NCI-H2171 treated with DMSO at 0.1 percent for 48 hours (cell line): ENCODE measurements around the gene MED13L.
A peak's percentile ranks its signal among the peaks of the same experiment; 100 is the strongest.
"Not testable (repeated sequence)": the region's sequence is repeated elsewhere in the genome, so short reads cannot be mapped to it uniquely, and the experiment has no call there.

Experiments
- DNase-seq: peaks from one replicate; lab custom pipeline; 2025; lab: John Stamatoyannopoulos, UW

Gene MED13L

GRCh38 chr12:116150452-116150851, 127.0 kb downstream of the MED13L start:
- no peak for DNase-seq

DNA sequence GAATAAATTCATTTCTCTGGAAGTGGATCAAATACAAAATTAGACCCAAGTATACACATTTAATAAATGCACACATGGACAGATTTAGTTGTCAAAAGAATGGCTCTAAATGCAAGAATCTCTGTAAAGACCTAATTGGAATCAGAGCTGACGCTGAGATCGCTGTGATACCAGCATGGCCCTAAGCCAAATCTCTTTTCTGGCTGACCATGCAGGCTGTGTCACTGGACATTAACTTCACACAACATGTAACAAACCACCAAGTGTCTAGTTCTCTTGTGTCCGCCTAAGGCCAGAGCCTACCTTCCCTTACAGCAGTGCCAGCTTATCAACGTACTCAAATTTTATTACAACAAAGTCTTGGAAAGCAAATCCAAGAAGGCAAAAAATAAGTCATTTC, 127.5 kb downstream of the MED13L start:
- DNase-seq, result no peak

GRCh38 chr12:116148844-116149243, 128.6 kb downstream of the MED13L start:
- no peak for DNase-seq

DNA sequence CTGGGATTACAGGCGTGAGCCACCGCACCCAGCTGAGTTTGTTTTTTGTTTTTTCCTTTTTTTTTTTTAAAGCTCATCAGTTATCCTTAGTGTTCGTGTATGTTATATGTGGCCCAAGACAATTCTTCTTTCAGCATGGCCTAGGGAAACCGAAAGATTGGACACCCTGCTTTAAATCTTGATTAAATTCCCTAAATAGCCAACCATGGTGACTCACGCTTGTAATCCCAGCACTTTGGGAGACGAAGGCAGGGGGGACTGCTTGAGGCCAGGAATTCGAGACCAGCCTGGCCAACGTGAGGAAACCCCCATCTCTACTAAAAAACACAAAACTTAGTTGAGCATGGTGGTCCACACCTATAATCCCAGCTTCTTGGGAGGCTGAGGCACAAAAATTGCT, 131.1 kb downstream of the MED13L start:
- DNase-seq, result no peak

- DNase-seq, result no peak
These were observed 132.0 kb downstream of the MED13L start for GRCh38 chr12:116145451-116145850.

DNA sequence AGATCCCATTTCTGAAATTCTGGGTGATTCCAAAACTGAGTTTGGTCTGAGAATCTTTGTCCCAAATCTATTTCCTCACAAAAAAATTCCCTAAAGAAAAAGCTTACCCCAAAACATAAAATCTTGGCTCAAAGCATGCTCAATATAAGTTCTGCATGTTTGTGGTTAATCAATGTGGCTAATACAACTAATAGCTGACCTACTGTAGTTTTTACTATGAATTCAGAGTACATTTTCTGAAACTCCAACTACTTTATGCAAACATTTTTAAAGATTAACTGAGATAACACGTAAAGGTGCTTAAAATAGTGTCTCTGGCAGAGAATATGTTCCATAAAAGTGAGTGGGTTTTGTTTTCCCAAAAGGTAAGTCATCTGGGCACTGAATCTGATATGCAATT, 133.1 kb downstream of the MED13L start:
- no peak for DNase-seq

- no peak for DNase-seq
These were observed 133.6 kb downstream of the MED13L start for GRCh38 chr12:116143909-116144308.

- DNase-seq, result no peak
These were observed 134.3 kb downstream of the MED13L start for GRCh38 chr12:116142936-116143898.

DNA sequence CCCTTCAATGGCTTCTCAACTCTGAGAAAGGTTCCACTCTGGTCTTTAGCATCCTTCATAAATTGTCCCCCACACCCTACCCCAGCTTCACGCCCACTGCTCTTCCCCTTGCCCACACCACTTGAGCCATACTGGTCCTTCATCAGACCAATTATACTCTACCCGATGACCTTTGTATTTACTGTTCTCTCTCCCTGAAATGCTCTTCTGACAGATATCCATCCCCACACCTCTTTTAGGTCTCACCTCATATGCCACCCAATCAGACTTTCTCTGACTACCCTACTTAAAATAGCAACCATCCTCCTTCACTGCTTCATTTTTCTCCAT, 135.7 kb downstream of the MED13L start:
- no peak for DNase-seq

- DNase-seq, result peak; percentile 41
These were observed 136.2 kb downstream of the MED13L start for GRCh38 chr12:116141110-116141832.

- DNase-seq, result no peak
These were observed 137.0 kb downstream of the MED13L start for GRCh38 chr12:116140529-116140928.

DNA sequence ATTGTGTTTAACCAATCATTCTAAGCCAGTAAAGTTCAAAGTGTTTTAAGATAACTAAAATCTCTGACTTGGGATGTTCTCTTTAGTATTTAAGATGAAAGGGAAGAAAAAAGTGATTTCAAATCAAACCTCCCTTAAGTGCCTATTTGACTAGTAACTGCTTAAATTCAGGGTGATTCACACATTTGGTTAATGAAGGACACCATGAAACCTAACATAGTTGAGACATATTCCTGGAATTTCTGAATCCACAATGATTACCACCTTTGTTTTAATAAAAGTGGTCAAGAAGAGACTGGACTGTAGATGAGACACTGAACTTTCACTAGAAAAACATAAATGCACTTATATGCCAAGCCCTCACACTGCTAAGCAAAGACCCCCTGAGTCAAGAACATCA, 138.7 kb downstream of the MED13L start:
- no peak for DNase-seq

- no peak for DNase-seq
These were observed 139.1 kb downstream of the MED13L start for GRCh38 chr12:116138364-116138763.

- DNase-seq, result no peak
These were observed 140.2 kb downstream of the MED13L start for GRCh38 chr12:116137318-116137717.

- no peak for DNase-seq
These were observed 141.2 kb downstream of the MED13L start for GRCh38 chr12:116136340-116136739.

- DNase-seq, result peak; percentile 34
These were observed 142.1 kb downstream of the MED13L start for GRCh38 chr12:116135209-116135930.

DNA sequence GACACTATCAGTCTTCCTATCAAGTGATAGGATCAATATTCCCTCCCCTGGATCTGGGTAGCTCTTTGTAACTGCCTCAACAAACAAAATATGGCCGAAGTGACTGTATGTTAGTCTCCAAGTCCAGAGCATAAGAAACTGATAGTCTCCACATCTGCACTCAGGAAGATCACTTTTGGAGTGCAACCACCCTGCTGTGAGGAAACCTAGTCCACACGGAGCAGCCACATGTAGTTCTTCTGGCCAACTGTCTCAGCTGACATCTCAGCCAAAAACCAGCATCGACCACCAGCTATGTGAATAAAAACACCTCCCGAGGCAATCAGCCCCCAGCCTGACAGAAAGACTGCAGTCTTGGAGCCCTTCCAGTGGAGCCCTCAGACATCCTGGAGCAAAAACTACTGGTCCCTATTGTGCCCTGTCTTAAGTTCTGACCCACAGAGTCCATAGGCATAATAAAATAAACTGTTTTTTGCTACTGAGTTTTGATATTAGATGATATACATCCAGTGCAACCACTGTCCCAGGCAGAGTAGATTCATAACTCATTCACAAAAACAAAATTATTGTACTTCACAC, 143.8 kb downstream of the MED13L start:
- DNase-seq, result no peak

- no peak for DNase-seq
These were observed 144.3 kb downstream of the MED13L start for GRCh38 chr12:116133149-116133548.

GRCh38 chr12:116131987-116132386, 145.5 kb downstream of the MED13L start:
- not testable (repeated sequence) for DNase-seq

GRCh38 chr12:116131176-116131575, 146.3 kb downstream of the MED13L start:
- no peak for DNase-seq

GRCh38 chr12:116130431-116130830, 147.1 kb downstream of the MED13L start:
- peak; percentile 51 for DNase-seq

- DNase-seq, result no peak
These were observed 148.7 kb downstream of the MED13L start for GRCh38 chr12:116128779-116129178.
